Measurements from ENCODE around the gene SMOC2. TPM values are rescaled to one million over a fixed set of nuclear protein-coding genes. Genes with fewer than 3 reads are reported as not detected.

SMOC2 gene
- total RNA-seq, 4 donors from 2014 or later, result 9.0 to 25.7 (median 15.2) TPM

DNA sequence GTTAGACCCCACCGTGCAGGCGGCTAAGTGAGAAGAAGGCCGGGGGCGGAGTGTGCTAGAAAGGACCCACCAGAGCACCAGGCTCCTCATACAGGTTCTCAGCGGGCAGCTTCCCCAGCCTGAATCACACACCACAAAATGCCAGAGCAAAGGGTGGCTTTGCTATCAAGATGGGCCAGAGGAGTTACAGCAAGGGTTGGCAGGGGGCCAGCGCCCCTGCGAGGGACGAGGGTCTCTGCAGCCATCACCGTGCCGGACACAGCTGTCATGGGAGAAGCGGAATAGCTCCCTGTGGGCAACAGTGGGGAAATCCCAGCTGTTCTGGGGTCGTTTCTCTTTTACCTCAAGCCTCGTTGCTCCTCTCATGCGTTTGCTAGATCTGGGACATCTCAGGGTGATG, 206.3 kb downstream of the SMOC2 start:
- H3K27me3 ChIP-seq, result no peaks in the 10 kb centered on the region
- no peaks in the 10 kb centered on the region for H3K36me3 ChIP-seq
- no peaks in the 10 kb centered on the region for H3K9me3 ChIP-seq
- H3K4me3 ChIP-seq (replicated peaks in 1 of 3), result no peak overlapping the region
- TF ChIP-seq, protein P1, sequence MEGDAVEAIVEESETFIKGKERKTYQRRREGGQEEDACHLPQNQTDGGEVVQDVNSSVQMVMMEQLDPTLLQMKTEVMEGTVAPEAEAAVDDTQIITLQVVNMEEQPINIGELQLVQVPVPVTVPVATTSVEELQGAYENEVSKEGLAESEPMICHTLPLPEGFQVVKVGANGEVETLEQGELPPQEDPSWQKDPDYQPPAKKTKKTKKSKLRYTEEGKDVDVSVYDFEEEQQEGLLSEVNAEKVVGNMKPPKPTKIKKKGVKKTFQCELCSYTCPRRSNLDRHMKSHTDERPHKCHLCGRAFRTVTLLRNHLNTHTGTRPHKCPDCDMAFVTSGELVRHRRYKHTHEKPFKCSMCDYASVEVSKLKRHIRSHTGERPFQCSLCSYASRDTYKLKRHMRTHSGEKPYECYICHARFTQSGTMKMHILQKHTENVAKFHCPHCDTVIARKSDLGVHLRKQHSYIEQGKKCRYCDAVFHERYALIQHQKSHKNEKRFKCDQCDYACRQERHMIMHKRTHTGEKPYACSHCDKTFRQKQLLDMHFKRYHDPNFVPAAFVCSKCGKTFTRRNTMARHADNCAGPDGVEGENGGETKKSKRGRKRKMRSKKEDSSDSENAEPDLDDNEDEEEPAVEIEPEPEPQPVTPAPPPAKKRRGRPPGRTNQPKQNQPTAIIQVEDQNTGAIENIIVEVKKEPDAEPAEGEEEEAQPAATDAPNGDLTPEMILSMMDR (IDR thresholded peaks at IDR 0.05), result no peak
- TF ChIP-seq POLR2A (IDR thresholded peaks at IDR 0.05), result no peak
- WGBS, 2 donors, result 65 to 73% methylated on average over 14 of the region's 14 CpGs
- peaks cover 25 to 29% of the 10 kb centered on the region in 2 donors for H3K4me1 ChIP-seq
- no peak for DNase-seq
- intact Hi-C loops (cut with DNase I), result no loop called here
- H3K27ac ChIP-seq, result no peak overlapping the region

DNA sequence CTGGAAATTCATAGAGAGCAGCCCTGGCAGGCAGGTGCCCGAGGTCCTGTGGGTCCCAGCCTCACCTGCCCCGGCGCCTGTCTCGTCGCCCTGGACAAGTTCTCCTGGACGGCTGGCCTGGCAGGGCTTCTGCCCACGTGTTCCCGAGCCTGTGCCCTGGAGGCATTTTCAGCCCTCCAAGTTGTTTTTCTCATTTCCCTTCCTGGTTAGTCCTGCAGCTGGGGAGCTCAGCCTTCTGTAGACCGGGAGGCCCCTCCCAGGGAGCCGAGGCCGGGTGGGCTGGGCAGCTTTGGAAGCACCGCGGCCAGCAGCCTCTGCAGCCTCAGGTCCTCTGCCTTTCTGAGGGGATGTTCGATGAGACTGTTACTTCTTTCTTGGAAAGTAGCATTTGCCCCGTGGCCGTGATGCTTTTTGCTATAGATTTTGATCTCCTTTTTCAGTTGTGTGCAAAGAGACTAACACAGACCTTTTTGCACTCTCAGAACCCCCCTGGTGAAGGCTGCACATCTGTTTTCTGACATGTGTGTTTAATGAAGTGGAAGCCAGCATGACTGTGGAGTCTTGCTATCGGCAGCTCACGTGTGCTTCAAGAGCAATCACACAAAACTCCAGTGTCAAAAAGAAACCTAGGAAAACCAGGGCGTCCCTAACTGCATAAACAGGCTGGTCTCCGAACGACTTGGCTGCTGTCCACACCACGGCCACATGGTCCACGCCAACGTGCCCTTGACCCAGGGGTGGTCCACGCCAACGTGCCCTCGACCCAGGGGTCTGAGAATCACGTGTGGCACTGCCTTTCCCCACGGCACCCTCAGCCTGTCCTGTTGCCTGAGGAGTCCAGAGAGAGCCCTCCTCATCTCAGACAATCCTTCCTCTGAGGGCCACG, 207.5 kb downstream of the SMOC2 start:
- TF ChIP-seq POLR2A (IDR thresholded peaks at IDR 0.05), result peak in 1 of 2 donors; percentile 19
- TF ChIP-seq, protein P1 (IDR thresholded peaks at IDR 0.05), result no peak
- Histone ChIP-seq H3K9me3 (no peaks in the 10 kb centered on the region), H3K27ac (peak overlapping the region in 2 of 3 donors; percentile 52 to 61), H3K36me3 (no peaks in the 10 kb centered on the region), H3K27me3 (no peaks in the 10 kb centered on the region), H3K4me1 (peaks cover 25 to 29% of the 10 kb centered on the region in 2 donors), H3K4me3 (replicated peaks in 1 of 3) (no peak overlapping the region)
- intact Hi-C loops (cut with DNase I), result no loop called here
- WGBS, 2 donors, result 26 to 34% methylated on average over 28 of the region's 30 CpGs
- peak; percentile 71 to 79 for DNase-seq

DNA sequence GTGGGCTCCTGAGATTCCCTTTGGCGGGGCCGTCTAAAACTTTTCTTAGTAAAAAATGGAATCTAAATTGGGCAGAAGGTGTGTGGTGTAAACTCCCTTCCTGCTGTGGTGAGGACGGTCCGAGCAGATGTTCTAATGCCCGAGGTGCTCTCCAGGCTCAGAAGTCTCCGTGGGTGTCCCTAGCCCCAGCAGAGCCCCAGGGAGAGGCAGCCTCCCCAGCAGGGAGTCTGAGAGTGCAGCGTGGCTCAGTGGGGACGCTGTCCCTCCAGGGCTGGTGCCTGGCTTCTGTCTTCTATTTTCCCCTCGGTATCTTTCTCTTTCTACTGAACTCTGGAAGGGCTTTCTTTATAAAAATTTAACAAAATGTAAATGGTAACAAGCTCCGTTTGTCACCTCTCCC, 208.2 kb downstream of the SMOC2 start:
- Histone ChIP-seq H3K27ac (peak overlapping the region in 2 of 3 donors; percentile 6 to 52), H3K36me3 (no peaks in the 10 kb centered on the region), H3K4me1 (peaks cover 25 to 29% of the 10 kb centered on the region in 2 donors), H3K9me3 (no peaks in the 10 kb centered on the region), H3K27me3 (no peaks in the 10 kb centered on the region), H3K4me3 (replicated peaks in 1 of 3) (no peak overlapping the region)
- 48 to 54% methylated on average over 10 of the region's 10 CpGs for WGBS, 2 donors
- TF ChIP-seq, protein P1 (IDR thresholded peaks at IDR 0.05), result no peak
- TF ChIP-seq POLR2A (IDR thresholded peaks at IDR 0.05), result no peak
- no peak for DNase-seq
- intact Hi-C loops (cut with DNase I), result no loop called here

DNA sequence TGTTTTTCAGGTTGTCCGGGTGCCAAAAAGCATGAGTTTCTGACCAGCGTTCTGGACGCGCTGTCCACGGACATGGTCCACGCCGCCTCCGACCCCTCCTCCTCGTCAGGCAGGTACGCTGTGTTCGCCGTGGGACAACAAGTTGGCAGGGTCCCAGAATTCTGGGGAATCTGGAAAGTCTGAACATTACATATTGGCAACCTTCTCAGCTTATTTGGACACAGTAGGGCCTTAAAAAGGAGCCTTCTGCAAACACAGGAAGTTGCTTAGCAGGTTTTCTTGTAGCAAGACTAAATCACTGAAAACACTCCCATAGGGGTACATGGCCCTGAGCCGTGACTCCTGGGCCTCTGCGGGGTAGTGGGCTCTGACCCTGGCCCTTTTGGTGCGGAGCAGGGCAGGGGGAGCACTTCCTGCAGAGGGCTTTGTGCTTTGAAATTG, 209.7 kb downstream of the SMOC2 start:
- H3K4me1 ChIP-seq, result peaks cover 25 to 29% of the 10 kb centered on the region in 2 donors
- no peaks in the 10 kb centered on the region for H3K9me3 ChIP-seq
- 25 to 33% methylated on average over 10 to 15 of the region's 15 CpGs for WGBS, 2 donors
- no peak overlapping the region for H3K4me3 ChIP-seq (replicated peaks in 1 of 3)
- intact Hi-C loops (cut with DNase I), result no loop called here
- TF ChIP-seq POLR2A (IDR thresholded peaks at IDR 0.05), result no peak
- TF ChIP-seq, protein P1 (IDR thresholded peaks at IDR 0.05), result no peak
- H3K27ac ChIP-seq, result peak overlapping the region; percentile 23 to 70 (median 68)
- peak; percentile 95 for DNase-seq
- no peaks in the 10 kb centered on the region for H3K36me3 ChIP-seq
- no peaks in the 10 kb centered on the region for H3K27me3 ChIP-seq

All from thyroid gland (tissue), 4 donors.